ENCODE measurements around the gene JAKMIP1.

Gene JAKMIP1

GRCh38 chr4:6207602-6208001, 7.3 kb upstream of the JAKMIP1 start:
- Histone ChIP-seq H3K4me3 (ENCODE audit: low read length) (no peak overlapping the region), H3K27me3 (replicated peaks; ENCODE audit: insufficient read depth, low read length) (no peaks in the 10 kb centered on the region)
- no peak for TF ChIP-seq EZH2phosphoT487 (IDR thresholded peaks at IDR 0.05; ENCODE audit: low read length)
- TF ChIP-seq EZH2 (optimal IDR thresholded peaks at IDR 0.05; ENCODE audit: low read depth, low read length), result no peak
- no peak for TF ChIP-seq CTCF (IDR thresholded peaks at IDR 0.05; ENCODE audit: low read length)

GRCh38 chr4:6206771-6207290, 6.5 kb upstream of the JAKMIP1 start:
- Histone ChIP-seq H3K27me3 (replicated peaks; ENCODE audit: insufficient read depth, low read length) (0 out of 2 replicates have a peak, but pooled peaks cover 7% of the 10 kb centered on the region), H3K27ac (ENCODE audit: low read length) (no peak overlapping the region), H3K9me3 (replicated peaks; ENCODE audit: insufficient read depth, low read length) (no peaks in the 10 kb centered on the region), H2AFZ (ENCODE audit: low read length) (no peak overlapping the region), H3K9ac (ENCODE audit: low read length) (no peak overlapping the region), H3K79me2 (ENCODE audit: low read length) (no peaks in the 10 kb centered on the region), H3K4me2 (ENCODE audit: low read depth, low read length) (no peak overlapping the region), H3K9me2 (replicated peaks; ENCODE audit: insufficient read depth, low read length) (no peaks in the 10 kb centered on the region), H3K4me3 (ENCODE audit: low read length) (no peak overlapping the region), H3F3A (ENCODE audit: insufficient read depth, low read length) (no peaks in the 10 kb centered on the region), H4K20me1 (ENCODE audit: insufficient read depth, low read length) (no peaks in the 10 kb centered on the region), H3K36me3 (replicated peaks; ENCODE audit: insufficient read depth, low read length) (no peaks in the 10 kb centered on the region), H3K4me1 (ENCODE audit: low read length) (0 out of 2 replicates have a peak, but pooled peaks cover under 1% of the 10 kb centered on the region)
- no peak for DNase-seq
- TF ChIP-seq EZH2 (optimal IDR thresholded peaks at IDR 0.05; ENCODE audit: low read depth, low read length) (no peak), CTCF (IDR thresholded peaks at IDR 0.05; ENCODE audit: low read length) (no peak)

More at GRCh38 chr4:6207602-6208001, 7.3 kb upstream of the JAKMIP1 start:
- H3K9me3 ChIP-seq (replicated peaks; ENCODE audit: insufficient read depth, low read length), result no peaks in the 10 kb centered on the region
- no peak overlapping the region for H3K9ac ChIP-seq (ENCODE audit: low read length)
- H3K79me2 ChIP-seq (ENCODE audit: low read length), result no peaks in the 10 kb centered on the region
- no peaks in the 10 kb centered on the region for H3K4me1 ChIP-seq (ENCODE audit: low read length)
- no peaks in the 10 kb centered on the region for H3K9me2 ChIP-seq (replicated peaks; ENCODE audit: insufficient read depth, low read length)
- no peak for DNase-seq
- no peaks in the 10 kb centered on the region for H3K36me3 ChIP-seq (replicated peaks; ENCODE audit: insufficient read depth, low read length)
- H3K4me2 ChIP-seq (ENCODE audit: low read depth, low read length), result no peak overlapping the region
- H2AFZ ChIP-seq (ENCODE audit: low read length), result no peak overlapping the region
- H3K27ac ChIP-seq (ENCODE audit: low read length), result no peak overlapping the region
- H4K20me1 ChIP-seq (ENCODE audit: insufficient read depth, low read length), result no peaks in the 10 kb centered on the region
- H3F3A ChIP-seq (ENCODE audit: insufficient read depth, low read length), result no peaks in the 10 kb centered on the region

- Histone ChIP-seq H3K9me2 (replicated peaks; ENCODE audit: insufficient read depth, low read length) (no peaks in the 10 kb centered on the region), H3K4me2 (ENCODE audit: low read depth, low read length) (no peak overlapping the region), H3K4me3 (ENCODE audit: low read length) (no peak overlapping the region), H3K9me3 (replicated peaks; ENCODE audit: insufficient read depth, low read length) (no peaks in the 10 kb centered on the region), H3K27me3 (replicated peaks; ENCODE audit: insufficient read depth, low read length) (peaks cover 10% of the 10 kb centered on the region; the same call in 1 of the 2 replicates), H3K79me2 (ENCODE audit: low read length) (no peaks in the 10 kb centered on the region), H4K20me1 (ENCODE audit: insufficient read depth, low read length) (no peaks in the 10 kb centered on the region), H3K27ac (ENCODE audit: low read length) (no peak overlapping the region), H3F3A (ENCODE audit: insufficient read depth, low read length) (no peaks in the 10 kb centered on the region), H3K36me3 (replicated peaks; ENCODE audit: insufficient read depth, low read length) (no peaks in the 10 kb centered on the region), H3K9ac (ENCODE audit: low read length) (no peak overlapping the region), H3K4me1 (ENCODE audit: low read length) (peaks cover 6% of the 10 kb centered on the region; the same call in 1 of the 2 replicates), H2AFZ (ENCODE audit: low read length) (no peak overlapping the region)
- no peak for DNase-seq
- TF ChIP-seq CTCF (IDR thresholded peaks at IDR 0.05; ENCODE audit: low read length) (no peak), EZH2phosphoT487 (IDR thresholded peaks at IDR 0.05; ENCODE audit: low read length) (no peak), EZH2 (optimal IDR thresholded peaks at IDR 0.05; ENCODE audit: low read depth, low read length) (no peak)
Observed at GRCh38 chr4:6205973-6206372, 5.6 kb upstream of the JAKMIP1 start.

Measured in MM.1S (cell line).